HEK293 (cell line): ENCODE measurements around the gene AIG1.
"Not testable (repeated sequence)": the region's sequence is repeated elsewhere in the genome, so short reads cannot be mapped to it uniquely, and the experiment has no call there.

Experiments used
- CTCF ChIA-PET: fragments of 350-600 bp; formaldehyde crosslinking; extraction: SDS; loops from one replicate; lab custom pipeline; 2021; ENCODE audit warnings: antibody characterized with exemption; lab: Yijun Ruan, JAX
- POLR2A ChIA-PET: fragments of 300-600 bp; formaldehyde crosslinking; extraction: SDS; loops from one replicate; lab custom pipeline; 2020; ENCODE audit warnings: antibody characterized with exemption, inconsistent platforms; lab: Yijun Ruan, JAX
- H3K27ac ChIP-seq: fragments of 200-500 bp; sonication (Bioruptor generic); 2 replicates; pipeline ENCODE4 v1.5.1; 2014; ENCODE audit warnings: low read depth, low read length, control low read depth, inconsistent platforms; ENCODE audit errors: extremely low read depth
- H3K36me3 ChIP-seq, 2 experiments: fragments of 200-500 bp in 1 of 2; sonication (Bioruptor generic) in 1 of 2; 1 replicate in 1 of 2; 2 replicates in 1 of 2; pipeline ENCODE4 v1.5.1; 2014 to 2017; ENCODE audit warnings: inconsistent platforms in 2 of 2, low read length in 2 of 2; ENCODE audit not compliant: control insufficient read depth in 2 of 2, insufficient read depth in 1 of 2
- H3K4me1 ChIP-seq: fragments of 200-500 bp; sonication (Bioruptor generic); 2 replicates; pipeline ENCODE4 v1.5.1; 2014; ENCODE audit warnings: mild to moderate bottlenecking, low read length, inconsistent platforms; ENCODE audit not compliant: control insufficient read depth, insufficient read depth
- H3K4me3 ChIP-seq: 2 replicates; pipeline ENCODE4 v1.5.1; 2011; ENCODE audit warnings: low read depth, mild to moderate bottlenecking, control low read depth, low read length, moderate library complexity
- H3K9me3 ChIP-seq: fragments of 200-500 bp; sonication (Bioruptor generic); 2 replicates; pipeline ENCODE4 v1.5.1; 2014; ENCODE audit warnings: low read depth, low read length, inconsistent platforms; ENCODE audit not compliant: control insufficient read depth, insufficient read depth
- GLI2 ChIP-seq: fragments of 450-650 bp; formaldehyde crosslinking; IDR thresholded peaks from 2 replicates; pipeline ENCODE4; 2017; ENCODE audit warnings: missing biosample characterization, missing genetic modification characterization, low read depth, borderline replicate concordance
- SP7 ChIP-seq: fragments of 450-650 bp; formaldehyde crosslinking; IDR thresholded peaks from 2 replicates; pipeline ENCODE4 v1.5.1; 2016; ENCODE audit warnings: missing biosample characterization, missing genetic modification characterization
- ZBTB26 ChIP-seq: fragments of 450-650 bp; formaldehyde crosslinking; optimal IDR thresholded peaks from 2 replicates; pipeline ENCODE3; 2016; ENCODE audit warnings: missing biosample characterization, mild to moderate bottlenecking, missing genetic modification characterization
- ZFP41 ChIP-seq: fragments of 450-650 bp; formaldehyde crosslinking; IDR thresholded peaks from 2 replicates; pipeline ENCODE4 v1.5.1; 2016; ENCODE audit warnings: missing biosample characterization, missing genetic modification characterization, borderline replicate concordance
- ZNF114 ChIP-seq: fragments of 450-650 bp; formaldehyde crosslinking; IDR thresholded peaks from 2 replicates; pipeline ENCODE4 v1.5.0; 2017; ENCODE audit warnings: missing biosample characterization, missing genetic modification characterization
- ZNF148 ChIP-seq: fragments of 450-650 bp; formaldehyde crosslinking; IDR thresholded peaks from 2 replicates; pipeline ENCODE4 v1.5.0; 2017; ENCODE audit warnings: missing biosample characterization, missing genetic modification characterization, borderline replicate concordance
- ZNF223 ChIP-seq: fragments of 450-650 bp; formaldehyde crosslinking; IDR thresholded peaks from 2 replicates; pipeline ENCODE4 v1.5.1; 2016; ENCODE audit warnings: missing biosample characterization, missing genetic modification characterization
- ZNF341 ChIP-seq: fragments of 450-650 bp; formaldehyde crosslinking; IDR thresholded peaks from 2 replicates; pipeline ENCODE4; 2016; ENCODE audit warnings: low read depth, missing biosample characterization, missing genetic modification characterization
- ZNF354C ChIP-seq: fragments of 450-650 bp; formaldehyde crosslinking; IDR thresholded peaks from 2 replicates; pipeline ENCODE4 v1.5.1; 2016; ENCODE audit warnings: missing biosample characterization, missing genetic modification characterization, low read depth, borderline replicate concordance
- ZNF416 ChIP-seq: fragments of 450-650 bp; formaldehyde crosslinking; IDR thresholded peaks from 2 replicates; pipeline ENCODE4 v1.5.1; 2016; ENCODE audit warnings: missing biosample characterization, missing genetic modification characterization
- ZNF501 ChIP-seq: fragments of 450-650 bp; formaldehyde crosslinking; IDR thresholded peaks from 2 replicates; pipeline ENCODE4 v1.5.1; 2016; ENCODE audit warnings: missing biosample characterization, missing genetic modification characterization
- ZNF629 ChIP-seq: fragments of 450-650 bp; formaldehyde crosslinking; IDR thresholded peaks from 2 replicates; pipeline ENCODE4 v1.5.1; 2017; ENCODE audit warnings: missing biosample characterization, missing genetic modification characterization
- ZNF670 ChIP-seq: fragments of 450-650 bp; formaldehyde crosslinking; IDR thresholded peaks from 2 replicates; pipeline ENCODE4 v1.5.1; 2016; ENCODE audit warnings: missing biosample characterization, missing genetic modification characterization, low read depth
- ZNF747 ChIP-seq: fragments of 450-650 bp; formaldehyde crosslinking; IDR thresholded peaks from 2 replicates; pipeline ENCODE4 v1.5.1; 2016; ENCODE audit warnings: missing biosample characterization, missing genetic modification characterization
- ZSCAN23 ChIP-seq: fragments of 450-650 bp; formaldehyde crosslinking; IDR thresholded peaks from 2 replicates; pipeline ENCODE4 v1.5.1; 2016; ENCODE audit warnings: missing biosample characterization, missing genetic modification characterization
- TF ChIP-seq, protein P1 (sequence below): fragments of 450-650 bp; formaldehyde crosslinking; IDR thresholded peaks from 2 replicates; pipeline ENCODE4 v1.5.1; 2017; ENCODE audit warnings: missing biosample characterization, missing genetic modification characterization
- TF ChIP-seq, protein P2 (sequence below): fragments of 450-650 bp; formaldehyde crosslinking; IDR thresholded peaks from 2 replicates; pipeline ENCODE4 v1.5.1; 2017; ENCODE audit warnings: missing biosample characterization, missing genetic modification characterization
- TF ChIP-seq, protein P3 (sequence below): fragments of 450-650 bp; formaldehyde crosslinking; IDR thresholded peaks from 2 replicates; pipeline ENCODE4 v1.5.1; 2016; ENCODE audit warnings: missing biosample characterization, missing genetic modification characterization
- TF ChIP-seq, protein P4 (sequence below): fragments of 450-650 bp; formaldehyde crosslinking; conservative IDR thresholded peaks from 2 replicates; pipeline ENCODE4 v1.5.1; 2016; ENCODE audit warnings: low read depth, missing biosample characterization, missing genetic modification characterization

AIG1 gene

DNA sequence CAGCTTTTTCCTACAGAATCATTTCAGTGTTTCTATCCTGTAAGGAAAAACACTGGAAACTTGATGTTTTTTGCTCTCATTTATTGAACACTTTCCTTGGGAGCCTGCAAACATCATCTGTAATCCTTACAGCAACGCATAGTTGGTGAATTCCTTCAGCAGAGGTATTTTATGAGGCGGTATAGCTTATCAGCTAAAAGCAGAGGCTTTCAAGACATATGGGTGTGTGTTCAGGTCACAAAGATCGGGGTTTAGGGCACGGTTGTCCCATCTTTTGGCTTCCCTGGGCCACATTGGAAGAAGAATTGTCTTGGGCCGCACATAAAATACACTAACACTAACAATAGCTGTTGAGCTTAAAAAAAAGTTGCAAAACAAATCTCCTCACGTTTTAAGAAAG is 185.0 kb downstream of the AIG1 start:
- CTCF ChIA-PET, result interaction anchor here (0.6 to 1.0 kb wide), 2 partner anchors 13 to 770 kb away, joined by 3 to 5 read pairs; no protein-coding TSS in a partner anchor
- no peaks in the 10 kb centered on the region for H3K9me3 ChIP-seq
- TF ChIP-seq, protein P1, sequence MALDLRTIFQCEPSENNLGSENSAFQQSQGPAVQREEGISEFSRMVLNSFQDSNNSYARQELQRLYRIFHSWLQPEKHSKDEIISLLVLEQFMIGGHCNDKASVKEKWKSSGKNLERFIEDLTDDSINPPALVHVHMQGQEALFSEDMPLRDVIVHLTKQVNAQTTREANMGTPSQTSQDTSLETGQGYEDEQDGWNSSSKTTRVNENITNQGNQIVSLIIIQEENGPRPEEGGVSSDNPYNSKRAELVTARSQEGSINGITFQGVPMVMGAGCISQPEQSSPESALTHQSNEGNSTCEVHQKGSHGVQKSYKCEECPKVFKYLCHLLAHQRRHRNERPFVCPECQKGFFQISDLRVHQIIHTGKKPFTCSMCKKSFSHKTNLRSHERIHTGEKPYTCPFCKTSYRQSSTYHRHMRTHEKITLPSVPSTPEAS (tag by site-specific recombination), result no peak
- TF ChIP-seq ZNF341 (tag by site-specific recombination) (no peak), ZNF501 (no peak), ZFP41 (tag by site-specific recombination) (no peak), ZNF670 (tag by site-specific recombination) (no peak), ZSCAN23 (tag by site-specific recombination) (no peak), ZNF747 (no peak), GLI2 (tag by site-specific recombination) (no peak)
- TF ChIP-seq, protein P2, sequence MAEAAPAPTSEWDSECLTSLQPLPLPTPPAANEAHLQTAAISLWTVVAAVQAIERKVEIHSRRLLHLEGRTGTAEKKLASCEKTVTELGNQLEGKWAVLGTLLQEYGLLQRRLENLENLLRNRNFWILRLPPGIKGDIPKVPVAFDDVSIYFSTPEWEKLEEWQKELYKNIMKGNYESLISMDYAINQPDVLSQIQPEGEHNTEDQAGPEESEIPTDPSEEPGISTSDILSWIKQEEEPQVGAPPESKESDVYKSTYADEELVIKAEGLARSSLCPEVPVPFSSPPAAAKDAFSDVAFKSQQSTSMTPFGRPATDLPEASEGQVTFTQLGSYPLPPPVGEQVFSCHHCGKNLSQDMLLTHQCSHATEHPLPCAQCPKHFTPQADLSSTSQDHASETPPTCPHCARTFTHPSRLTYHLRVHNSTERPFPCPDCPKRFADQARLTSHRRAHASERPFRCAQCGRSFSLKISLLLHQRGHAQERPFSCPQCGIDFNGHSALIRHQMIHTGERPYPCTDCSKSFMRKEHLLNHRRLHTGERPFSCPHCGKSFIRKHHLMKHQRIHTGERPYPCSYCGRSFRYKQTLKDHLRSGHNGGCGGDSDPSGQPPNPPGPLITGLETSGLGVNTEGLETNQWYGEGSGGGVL (tag by site-specific recombination), result no peak
- H3K36me3 ChIP-seq, result no peaks in the 10 kb centered on the region
- H3K4me1 ChIP-seq, result no peaks in the 10 kb centered on the region
- POLR2A ChIA-PET, result no interaction called here
- H3K4me3 ChIP-seq, result no peak overlapping the region
- no peak overlapping the region for H3K27ac ChIP-seq

GRCh38 chr6:143246166-143246775 is 185.6 kb downstream of the AIG1 start:
- CTCF ChIA-PET, result interaction anchor here (0.6 kb wide), 1 partner anchor 771 kb away, joined by 5 read pairs; no protein-coding TSS in a partner anchor
- H3K4me1 ChIP-seq, H3K9me3 ChIP-seq, H3K36me3 ChIP-seq, H3K4me3 ChIP-seq, POLR2A ChIA-PET, H3K27ac ChIP-seq: not testable (repeated sequence)

DNA sequence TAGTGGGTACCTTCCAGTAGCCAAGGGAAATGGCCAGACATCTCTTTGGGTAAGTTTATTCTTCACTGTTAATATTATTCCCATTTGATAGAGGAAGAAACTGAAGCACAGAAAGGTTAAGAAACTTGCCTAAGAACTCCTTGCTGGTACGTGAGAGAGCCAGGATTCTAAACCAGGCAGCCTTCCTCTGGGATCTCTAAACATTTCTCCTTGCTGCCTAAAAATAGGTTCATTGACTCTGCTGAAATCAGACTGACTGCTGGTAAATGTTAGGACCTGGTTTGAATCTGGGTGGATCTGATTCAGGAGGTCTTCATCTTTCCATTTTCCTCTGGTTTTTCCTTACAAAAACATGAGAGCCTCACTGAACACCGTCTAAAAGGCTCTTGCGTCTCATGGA is 186.9 kb downstream of the AIG1 start:
- ChIA-PET CTCF (interaction anchor here (1.9 kb wide), 1 partner anchor 33 kb away, joined by 5 read pairs; no protein-coding TSS in a partner anchor), POLR2A (no interaction called here)
- Histone ChIP-seq H3K36me3 (no peaks in the 10 kb centered on the region), H3K9me3 (no peaks in the 10 kb centered on the region), H3K4me1 (no peaks in the 10 kb centered on the region), H3K27ac (no peak overlapping the region), H3K4me3 (no peak overlapping the region)
- no peak for TF ChIP-seq ZNF114
- TF ChIP-seq ZNF416 (tag by site-specific recombination), result no peak
- TF ChIP-seq ZNF629 (tag by site-specific recombination), result no peak
- TF ChIP-seq ZBTB26, result no peak
- no peak for TF ChIP-seq ZNF148 (tag by site-specific recombination)
- TF ChIP-seq ZNF223, result no peak
- no peak for TF ChIP-seq ZSCAN23 (tag by site-specific recombination)
- TF ChIP-seq, protein P3, sequence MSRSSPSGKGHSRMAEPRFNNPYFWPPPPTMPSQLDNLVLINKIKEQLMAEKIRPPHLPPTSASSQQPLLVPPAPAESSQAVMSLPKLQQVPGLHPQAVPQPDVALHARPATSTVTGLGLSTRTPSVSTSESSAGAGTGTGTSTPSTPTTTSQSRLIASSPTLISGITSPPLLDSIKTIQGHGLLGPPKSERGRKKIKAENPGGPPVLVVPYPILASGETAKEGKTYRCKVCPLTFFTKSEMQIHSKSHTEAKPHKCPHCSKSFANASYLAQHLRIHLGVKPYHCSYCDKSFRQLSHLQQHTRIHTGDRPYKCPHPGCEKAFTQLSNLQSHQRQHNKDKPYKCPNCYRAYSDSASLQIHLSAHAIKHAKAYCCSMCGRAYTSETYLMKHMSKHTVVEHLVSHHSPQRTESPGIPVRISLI (tag by site-specific recombination), result no peak
- TF ChIP-seq, protein P4, sequence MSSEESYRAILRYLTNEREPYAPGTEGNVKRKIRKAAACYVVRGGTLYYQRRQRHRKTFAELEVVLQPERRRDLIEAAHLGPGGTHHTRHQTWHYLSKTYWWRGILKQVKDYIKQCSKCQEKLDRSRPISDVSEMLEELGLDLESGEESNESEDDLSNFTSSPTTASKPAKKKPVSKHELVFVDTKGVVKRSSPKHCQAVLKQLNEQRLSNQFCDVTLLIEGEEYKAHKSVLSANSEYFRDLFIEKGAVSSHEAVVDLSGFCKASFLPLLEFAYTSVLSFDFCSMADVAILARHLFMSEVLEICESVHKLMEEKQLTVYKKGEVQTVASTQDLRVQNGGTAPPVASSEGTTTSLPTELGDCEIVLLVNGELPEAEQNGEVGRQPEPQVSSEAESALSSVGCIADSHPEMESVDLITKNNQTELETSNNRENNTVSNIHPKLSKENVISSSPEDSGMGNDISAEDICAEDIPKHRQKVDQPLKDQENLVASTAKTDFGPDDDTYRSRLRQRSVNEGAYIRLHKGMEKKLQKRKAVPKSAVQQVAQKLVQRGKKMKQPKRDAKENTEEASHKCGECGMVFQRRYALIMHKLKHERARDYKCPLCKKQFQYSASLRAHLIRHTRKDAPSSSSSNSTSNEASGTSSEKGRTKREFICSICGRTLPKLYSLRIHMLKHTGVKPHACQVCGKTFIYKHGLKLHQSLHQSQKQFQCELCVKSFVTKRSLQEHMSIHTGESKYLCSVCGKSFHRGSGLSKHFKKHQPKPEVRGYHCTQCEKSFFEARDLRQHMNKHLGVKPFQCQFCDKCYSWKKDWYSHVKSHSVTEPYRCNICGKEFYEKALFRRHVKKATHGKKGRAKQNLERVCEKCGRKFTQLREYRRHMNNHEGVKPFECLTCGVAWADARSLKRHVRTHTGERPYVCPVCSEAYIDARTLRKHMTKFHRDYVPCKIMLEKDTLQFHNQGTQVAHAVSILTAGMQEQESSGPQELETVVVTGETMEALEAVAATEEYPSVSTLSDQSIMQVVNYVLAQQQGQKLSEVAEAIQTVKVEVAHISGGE (tag by site-specific recombination), result no peak
- no peak for TF ChIP-seq ZNF501
- TF ChIP-seq ZNF354C (tag by site-specific recombination), result no peak
- no peak for TF ChIP-seq SP7 (tag by site-specific recombination)
